GM23248 (cell line): ENCODE results near the gene GGTA1. TPM values are rescaled to one million over a fixed set of nuclear protein-coding genes. Genes with fewer than 3 reads are reported as not detected.

Experiments
- DNase-seq: peaks from one replicate; pipeline ENCODE4 v3.0.0-alpha.2; 2015
- H2AFZ ChIP-seq: fragments of 200-600 bp; sonication (generic); 2 replicates; pipeline ENCODE4 v1.6.1; 2016; ENCODE audit warnings: antibody characterized with exemption
- H3F3A ChIP-seq: fragments of 200-600 bp; sonication (generic); 2 replicates; pipeline ENCODE4 v1.6.1; 2016; ENCODE audit warnings: mild to moderate bottlenecking, antibody characterized with exemption, mixed run types; ENCODE audit not compliant: insufficient read depth
- H3K27ac ChIP-seq: fragments of 200-600 bp; sonication (generic); 2 replicates; pipeline ENCODE4 v1.5.1; 2016; ENCODE audit warnings: mild to moderate bottlenecking
- H3K27me3 ChIP-seq: fragments of 200-600 bp; sonication (generic); replicated peaks from 2 replicates; pipeline ENCODE4 v1.6.1; 2016; ENCODE audit warnings: mild to moderate bottlenecking; ENCODE audit not compliant: insufficient read depth
- H3K36me3 ChIP-seq: fragments of 200-600 bp; sonication (generic); 2 replicates; pipeline ENCODE4 v1.6.1; 2016; ENCODE audit warnings: low read depth, mild to moderate bottlenecking
- H3K4me1 ChIP-seq: fragments of 200-600 bp; sonication (generic); 2 replicates; pipeline ENCODE4 v1.6.1; 2016; ENCODE audit warnings: mild to moderate bottlenecking; ENCODE audit not compliant: insufficient read depth
- H3K4me2 ChIP-seq: fragments of 200-600 bp; sonication (generic); one replicate; pipeline ENCODE4 v1.6.1; 2016; ENCODE audit warnings: mild to moderate bottlenecking; ENCODE audit not compliant: unreplicated experiment
- H3K4me3 ChIP-seq: fragments of 200-600 bp; sonication (generic); 2 replicates; pipeline ENCODE4 v1.5.1; 2016; ENCODE audit warnings: mild to moderate bottlenecking
- H3K79me2 ChIP-seq: fragments of 200-600 bp; sonication (generic); 2 replicates; pipeline ENCODE4 v1.6.1; 2016; ENCODE audit warnings: mild to moderate bottlenecking; ENCODE audit not compliant: insufficient read depth
- H3K9ac ChIP-seq: fragments of 200-600 bp; sonication (generic); 2 replicates; pipeline ENCODE4 v1.6.1; 2016; ENCODE audit warnings: mild to moderate bottlenecking
- H3K9me2 ChIP-seq: fragments of 200-600 bp; sonication (generic); 2 replicates; pipeline ENCODE4 v1.6.1; 2016; ENCODE audit warnings: mixed run types, mild to moderate bottlenecking, moderate library complexity; ENCODE audit not compliant: insufficient read depth
- H3K9me3 ChIP-seq: fragments of 200-600 bp; sonication (generic); one replicate; pipeline ENCODE4 v1.6.1; 2017; ENCODE audit warnings: low read depth
- H4K20me1 ChIP-seq: fragments of 200-600 bp; sonication (generic); 2 replicates; pipeline ENCODE4 v1.6.0; 2016; ENCODE audit not compliant: insufficient read depth
- EZH2 ChIP-seq: fragments of 200-600 bp; sonication (generic); IDR thresholded peaks from 2 replicates; pipeline ENCODE4 v1.6.1; 2018; ENCODE audit warnings: antibody characterized with exemption, mild to moderate bottlenecking; ENCODE audit not compliant: insufficient read depth, poor library complexity, severe bottlenecking
- EZH2phosphoT487 ChIP-seq: fragments of 200-600 bp; sonication (generic); IDR thresholded peaks from 2 replicates; pipeline ENCODE4 v1.6.1; 2018; ENCODE audit warnings: antibody characterized with exemption, moderate library complexity, mild to moderate bottlenecking, low read depth; ENCODE audit not compliant: insufficient read depth
- WGBS, 2 experiments: methylation state at CpG; one replicate each; pipeline ENCODE4 v1.1.6; 2015 to 2017; ENCODE audit warnings: low lambda C conversion rate in 2 of 2, low coverage in 1 of 2; ENCODE audit errors: missing lambda C conversion rate in 2 of 2; 5-methylcytosine and 5-hydroxymethylcytosine counted together
- in situ Hi-C: fragments of 300-500 bp; cut with MboI; formaldehyde crosslinking; loops from 2 replicates; pipeline ENCODE4 v1.15.0; 2020
- polyA plus RNA-seq: library from polyadenylated mRNA; unstranded; fragments of >200 nt; fragmentation: Nextera tagmentation; extraction: Ambion mirVana; gene quantifications from 2 replicates; pipeline ENCODE4 v1.2.1, GENCODE V29; 2016
- total RNA-seq: library from RNA; depleted of rRNA; stranded (reverse); fragments of >200 nt; shearing (Covaris generic); gene quantifications from 2 replicates; pipeline ENCODE4 v1.2.3, GENCODE V29; 2014

The GGTA1 gene
- total and polyA plus RNA-seq, 2 experiments from 2014 or later = not detected

GRCh38 chr9:121503444-121503843 is 3.8 kb upstream of the GGTA1 start:
- TF ChIP-seq EZH2phosphoT487 (no peak), EZH2 (no peak)
- H3K4me3 ChIP-seq = no peak overlapping the region
- in situ Hi-C loops = no loop called here
- WGBS, 2 experiments = 15 to 17% methylated on average over 3 of the region's 3 CpGs
- H3K4me2 ChIP-seq = peak overlapping the region; percentile 18
- 0 out of 2 replicates have a peak, but pooled peaks cover 4% of the 10 kb centered on the region for H3F3A ChIP-seq
- no peaks in the 10 kb centered on the region for H4K20me1 ChIP-seq
- H3K9me2 ChIP-seq = no peaks in the 10 kb centered on the region
- H3K27me3 ChIP-seq = peaks cover 8% of the 10 kb centered on the region; the same call in 1 of the 2 replicates
- no peak overlapping the region for H3K9ac ChIP-seq
- H3K79me2 ChIP-seq = no peaks in the 10 kb centered on the region
- DNase-seq = peak; percentile 56
- no peak overlapping the region for H3K27ac ChIP-seq
- no peaks in the 10 kb centered on the region for H3K36me3 ChIP-seq
- H3K9me3 ChIP-seq = no peaks in the 10 kb centered on the region
- H2AFZ ChIP-seq = no peak overlapping the region
- peaks cover 14% of the 10 kb centered on the region for H3K4me1 ChIP-seq

- Histone ChIP-seq H2AFZ (peak overlapping the region; percentile 73), H3K27ac (no peak overlapping the region), H3K36me3 (no peaks in the 10 kb centered on the region), H3K27me3 (peaks cover 16% of the 10 kb centered on the region; the same call in 1 of the 2 replicates), H3K79me2 (no peaks in the 10 kb centered on the region), H3K9me2 (no peaks in the 10 kb centered on the region), H3K9ac (peak overlapping the region; percentile 5; the same call in 1 of the 2 replicates), H3K4me3 (peak overlapping the region; percentile 71), H3F3A (0 out of 2 replicates have a peak, but pooled peaks cover 4% of the 10 kb centered on the region), H3K4me2 (peak overlapping the region; percentile 81), H4K20me1 (no peaks in the 10 kb centered on the region), H3K4me1 (peaks cover 16% of the 10 kb centered on the region), H3K9me3 (no peaks in the 10 kb centered on the region)
- in situ Hi-C loops = no loop called here
- no peak for DNase-seq
- WGBS, 2 experiments = 27% methylated on average over 15 of the region's 15 CpGs
- TF ChIP-seq EZH2 = no peak
- TF ChIP-seq EZH2phosphoT487 = no peak
These were observed 478 bp upstream of the GGTA1 start for GRCh38 chr9:121500165-121500478.

- H2AFZ ChIP-seq = peak overlapping the region; percentile 73
- peaks cover 16% of the 10 kb centered on the region; the same call in 1 of the 2 replicates for H3K27me3 ChIP-seq
- in situ Hi-C loops = no loop called here
- peaks cover 16% of the 10 kb centered on the region for H3K4me1 ChIP-seq
- no peaks in the 10 kb centered on the region for H3K36me3 ChIP-seq
- WGBS, 2 experiments = 0 to 4% methylated on average over 7 to 8 of the region's 8 CpGs
- no peaks in the 10 kb centered on the region for H3K79me2 ChIP-seq
- 0 out of 2 replicates have a peak, but pooled peaks cover 4% of the 10 kb centered on the region for H3F3A ChIP-seq
- no peaks in the 10 kb centered on the region for H3K9me2 ChIP-seq
- H3K27ac ChIP-seq = no peak overlapping the region
- H3K9me3 ChIP-seq = no peaks in the 10 kb centered on the region
- DNase-seq = no peak
- H4K20me1 ChIP-seq = no peaks in the 10 kb centered on the region
- peak overlapping the region; percentile 81 for H3K4me2 ChIP-seq
- no peak for TF ChIP-seq EZH2phosphoT487
- TF ChIP-seq EZH2 = no peak
- H3K9ac ChIP-seq = 0 out of 2 replicates have a peak overlapping the region, but pooled peaks have one; percentile 5
- H3K4me3 ChIP-seq = peak overlapping the region; percentile 71
These were observed 542 bp downstream of the GGTA1 start for GRCh38 chr9:121499177-121499426.

- Histone ChIP-seq H3K4me1 (peaks cover 15% of the 10 kb centered on the region), H3K9ac (no peak overlapping the region), H3K27me3 (peaks cover 16% of the 10 kb centered on the region; the same call in 1 of the 2 replicates), H3K79me2 (no peaks in the 10 kb centered on the region), H3K36me3 (no peaks in the 10 kb centered on the region), H4K20me1 (no peaks in the 10 kb centered on the region), H3K4me3 (peak overlapping the region; percentile 71), H3F3A (0 out of 2 replicates have a peak, but pooled peaks cover 4% of the 10 kb centered on the region), H3K4me2 (peak overlapping the region; percentile 81), H2AFZ (peak overlapping the region; percentile 73), H3K9me3 (no peaks in the 10 kb centered on the region), H3K27ac (no peak overlapping the region), H3K9me2 (no peaks in the 10 kb centered on the region)
- DNase-seq = peak; percentile 76
- TF ChIP-seq EZH2phosphoT487 = no peak
- peak; percentile 65 for TF ChIP-seq EZH2
- 3 to 4% methylated on average over 29 of the region's 29 CpGs for WGBS, 2 experiments
- in situ Hi-C loops = no loop called here
These were observed 1.0 kb downstream of the GGTA1 start for GRCh38 chr9:121498487-121499176.
